Mesendoderm (in vitro differentiated cells): ENCODE results near the gene SEPTIN7.

Source experiments
- DNase-seq: peaks from one replicate; pipeline ENCODE4 v3.0.0; 2013
- H2AK5ac ChIP-seq: 2 replicates; pipeline ENCODE4 v1.6.1; 2013; ENCODE audit warnings: low read length, inconsistent platforms
- H2BK120ac ChIP-seq: 2 replicates; pipeline ENCODE4 v1.6.1; 2013; ENCODE audit warnings: low read depth, mild to moderate bottlenecking, low read length, moderate library complexity, mixed read lengths
- H2BK15ac ChIP-seq: replicated peaks from 2 replicates; pipeline ENCODE4 v1.6.1; 2013; ENCODE audit warnings: low read depth, mild to moderate bottlenecking, moderate library complexity
- H2BK5ac ChIP-seq: 2 replicates; pipeline ENCODE4 v1.6.1; 2013; ENCODE audit warnings: low read length, inconsistent platforms
- H3K18ac ChIP-seq: 2 replicates; pipeline ENCODE4 v1.6.1; 2013; ENCODE audit warnings: mild to moderate bottlenecking, low read length, mixed read lengths
- H3K23ac ChIP-seq: one replicate; pipeline ENCODE4 v1.6.1; 2013; ENCODE audit warnings: low read length
- H3K27ac ChIP-seq: 2 replicates; pipeline ENCODE4 v1.5.1; 2013; ENCODE audit warnings: low read depth, mild to moderate bottlenecking, inconsistent platforms, low read length, moderate library complexity
- H3K27me3 ChIP-seq: 2 replicates; pipeline ENCODE4 v1.6.1; 2013; ENCODE audit warnings: low read length, control low read depth, mild to moderate bottlenecking, inconsistent platforms; ENCODE audit not compliant: insufficient read depth, poor library complexity
- H3K36me3 ChIP-seq: 2 replicates; pipeline ENCODE4 v1.6.1; 2013; ENCODE audit warnings: low read length, inconsistent platforms; ENCODE audit not compliant: control insufficient read depth, insufficient read depth
- H3K4ac ChIP-seq: one replicate; pipeline ENCODE4 v1.6.1; 2013; ENCODE audit warnings: low read depth, mild to moderate bottlenecking, low read length, moderate library complexity
- H3K4me1 ChIP-seq: 2 replicates; pipeline ENCODE4 v1.6.1; 2013; ENCODE audit warnings: low read depth, low read length, inconsistent platforms; ENCODE audit not compliant: control insufficient read depth
- H3K4me2 ChIP-seq: 2 replicates; pipeline ENCODE4 v1.6.1; 2013; ENCODE audit warnings: low read length
- H3K4me3 ChIP-seq: 2 replicates; pipeline ENCODE4 v1.5.1; 2013; ENCODE audit warnings: mild to moderate bottlenecking, low read length
- H3K56ac ChIP-seq: one replicate; pipeline ENCODE4 v1.6.1; 2013; ENCODE audit warnings: low read length
- H3K79me1 ChIP-seq: 2 replicates; pipeline ENCODE4 v1.6.1; 2013; ENCODE audit warnings: low read length, inconsistent platforms
- H3K79me2 ChIP-seq: 2 replicates; pipeline ENCODE4 v1.6.1; 2013; ENCODE audit warnings: mild to moderate bottlenecking, low read length; ENCODE audit not compliant: control insufficient read depth, insufficient read depth
- H3K9ac ChIP-seq: 2 replicates; pipeline ENCODE4 v1.6.1; 2013; ENCODE audit warnings: low read length, inconsistent platforms
- H4K5ac ChIP-seq: one replicate; pipeline ENCODE4 v1.6.1; 2013; ENCODE audit warnings: low read length
- H4K8ac ChIP-seq: one replicate; pipeline ENCODE4 v1.6.1; 2013; ENCODE audit warnings: low read depth, mild to moderate bottlenecking, control low read depth, low read length, moderate library complexity
- WGBS: extraction: QIAGEN DNeasy Blood & Tissue Kit; methylation state at CpG from one replicate; pipeline ENCODE4 v1.1.7; 2013; ENCODE audit warnings: low lambda C conversion rate, missing lambda C conversion rate; ENCODE audit not compliant: insufficient coverage; ENCODE audit errors: extremely low coverage; 5-methylcytosine and 5-hydroxymethylcytosine counted together

Gene SEPTIN7

GRCh38 chr7:35762781-35763180, 38.1 kb upstream of the SEPTIN7 start:
- Histone ChIP-seq H2BK120ac (no peak overlapping the region), H3K27ac (no peak overlapping the region)
- no CpG with 5 or more reads among the region's 3 CpGs for WGBS

GRCh38 chr7:35768346-35768745, 32.5 kb upstream of the SEPTIN7 start:
- no peak overlapping the region for H4K8ac ChIP-seq
- no peak overlapping the region for H3K4ac ChIP-seq
- DNase-seq = no peak
- H3K27ac ChIP-seq = no peak overlapping the region
- no peaks in the 10 kb centered on the region for H3K4me1 ChIP-seq
- no peak overlapping the region for H2BK15ac ChIP-seq
- no peak overlapping the region for H2BK120ac ChIP-seq
- no peak overlapping the region for H2AK5ac ChIP-seq
- no peak overlapping the region for H3K56ac ChIP-seq
- no peak overlapping the region for H3K4me2 ChIP-seq
- H3K18ac ChIP-seq = no peak overlapping the region
- H3K9ac ChIP-seq = no peak overlapping the region
- H3K27me3 ChIP-seq = no peaks in the 10 kb centered on the region
- no peak overlapping the region for H4K5ac ChIP-seq
- no peak overlapping the region for H3K4me3 ChIP-seq
- no peak overlapping the region for H2BK5ac ChIP-seq
- H3K79me1 ChIP-seq = no peaks in the 10 kb centered on the region
- WGBS = no CpG with 5 or more reads among the region's 20 CpGs
- H3K36me3 ChIP-seq = no peaks in the 10 kb centered on the region
- H3K23ac ChIP-seq = no peak overlapping the region
- H3K79me2 ChIP-seq = no peaks in the 10 kb centered on the region

More at GRCh38 chr7:35762781-35763180, 38.1 kb upstream of the SEPTIN7 start:
- Histone ChIP-seq H3K56ac (no peak overlapping the region), H3K36me3 (no peaks in the 10 kb centered on the region), H4K5ac (no peak overlapping the region), H2BK5ac (no peak overlapping the region), H3K79me1 (no peaks in the 10 kb centered on the region), H3K27me3 (no peaks in the 10 kb centered on the region), H3K4me3 (no peak overlapping the region), H3K4me2 (no peak overlapping the region), H3K4ac (no peak overlapping the region), H3K79me2 (no peaks in the 10 kb centered on the region), H4K8ac (no peak overlapping the region), H3K18ac (no peak overlapping the region), H2AK5ac (no peak overlapping the region), H3K4me1 (no peaks in the 10 kb centered on the region), H3K9ac (no peak overlapping the region), H2BK15ac (no peak overlapping the region), H3K23ac (no peak overlapping the region)
- peak; percentile 54 for DNase-seq

- no peak overlapping the region for H3K23ac ChIP-seq
- H4K5ac ChIP-seq = no peak overlapping the region
- H3K9ac ChIP-seq = no peak overlapping the region
- no peak overlapping the region for H4K8ac ChIP-seq
- no peak overlapping the region for H3K18ac ChIP-seq
- no peak for DNase-seq
- no peaks in the 10 kb centered on the region for H3K79me2 ChIP-seq
- H3K4me2 ChIP-seq = no peak overlapping the region
- no peak overlapping the region for H3K4me3 ChIP-seq
- no peak overlapping the region for H3K56ac ChIP-seq
- H2AK5ac ChIP-seq = no peak overlapping the region
- H3K27me3 ChIP-seq = no peaks in the 10 kb centered on the region
- H2BK5ac ChIP-seq = no peak overlapping the region
- no peaks in the 10 kb centered on the region for H3K36me3 ChIP-seq
- H3K4ac ChIP-seq = no peak overlapping the region
- H3K79me1 ChIP-seq = no peaks in the 10 kb centered on the region
- no peaks in the 10 kb centered on the region for H3K4me1 ChIP-seq
- no peak overlapping the region for H2BK120ac ChIP-seq
- H3K27ac ChIP-seq = no peak overlapping the region
- H2BK15ac ChIP-seq = no peak overlapping the region
Measured at GRCh38 chr7:35771776-35772175, 29.1 kb upstream of the SEPTIN7 start.

GRCh38 chr7:35773994-35774393, 26.9 kb upstream of the SEPTIN7 start:
- H3K27ac ChIP-seq = no peak overlapping the region
- H2AK5ac ChIP-seq = no peak overlapping the region
- no peak overlapping the region for H2BK120ac ChIP-seq
- no peaks in the 10 kb centered on the region for H3K27me3 ChIP-seq
- H3K23ac ChIP-seq = no peak overlapping the region
- H3K4ac ChIP-seq = no peak overlapping the region
- no peak overlapping the region for H3K56ac ChIP-seq
- no CpG with 5 or more reads among the region's 3 CpGs for WGBS
- H3K79me2 ChIP-seq = no peaks in the 10 kb centered on the region
- H3K18ac ChIP-seq = no peak overlapping the region
- DNase-seq = no peak
- H2BK5ac ChIP-seq = no peak overlapping the region
- H4K8ac ChIP-seq = no peak overlapping the region
- no peak overlapping the region for H3K4me3 ChIP-seq
- no peak overlapping the region for H3K4me2 ChIP-seq
- H3K36me3 ChIP-seq = no peaks in the 10 kb centered on the region
- no peaks in the 10 kb centered on the region for H3K4me1 ChIP-seq
- no peak overlapping the region for H4K5ac ChIP-seq
- no peaks in the 10 kb centered on the region for H3K79me1 ChIP-seq
- H3K9ac ChIP-seq = no peak overlapping the region
- H2BK15ac ChIP-seq = no peak overlapping the region

- H3K27me3 ChIP-seq = no peaks in the 10 kb centered on the region
- H2AK5ac ChIP-seq = no peak overlapping the region
- no peak overlapping the region for H2BK15ac ChIP-seq
- no peak overlapping the region for H3K23ac ChIP-seq
- no peak overlapping the region for H3K27ac ChIP-seq
- H3K9ac ChIP-seq = no peak overlapping the region
- WGBS = no CpG with 5 or more reads among the region's 1 CpG
- no peak overlapping the region for H2BK5ac ChIP-seq
- DNase-seq = no peak
- H3K36me3 ChIP-seq = no peaks in the 10 kb centered on the region
- H4K5ac ChIP-seq = no peak overlapping the region
- H3K4ac ChIP-seq = no peak overlapping the region
- H2BK120ac ChIP-seq = no peak overlapping the region
- H4K8ac ChIP-seq = no peak overlapping the region
- H3K4me2 ChIP-seq = no peak overlapping the region
- H3K18ac ChIP-seq = no peak overlapping the region
- H3K4me3 ChIP-seq = no peak overlapping the region
- no peaks in the 10 kb centered on the region for H3K79me2 ChIP-seq
- H3K56ac ChIP-seq = no peak overlapping the region
- H3K4me1 ChIP-seq = no peaks in the 10 kb centered on the region
- no peaks in the 10 kb centered on the region for H3K79me1 ChIP-seq
Measured at GRCh38 chr7:35776686-35777085, 24.2 kb upstream of the SEPTIN7 start.

GRCh38 chr7:35777121-35777520, 23.7 kb upstream of the SEPTIN7 start:
- Histone ChIP-seq H3K27me3 (no peaks in the 10 kb centered on the region), H3K4me2 (no peak overlapping the region), H2BK15ac (no peak overlapping the region), H2AK5ac (no peak overlapping the region), H3K79me1 (no peaks in the 10 kb centered on the region), H3K27ac (no peak overlapping the region), H3K9ac (no peak overlapping the region), H3K4me3 (no peak overlapping the region), H3K18ac (no peak overlapping the region), H2BK5ac (no peak overlapping the region), H3K79me2 (no peaks in the 10 kb centered on the region), H3K23ac (no peak overlapping the region), H4K5ac (no peak overlapping the region), H3K56ac (no peak overlapping the region), H3K4ac (no peak overlapping the region), H4K8ac (no peak overlapping the region), H3K36me3 (no peaks in the 10 kb centered on the region), H3K4me1 (no peaks in the 10 kb centered on the region), H2BK120ac (no peak overlapping the region)
- no peak for DNase-seq
